DOHH2 (cell line): ENCODE data around the gene HMX1.

Source experiments
- H3F3A ChIP-seq: fragments of 200-600 bp; sonication (generic), shearing (Covaris generic); 2 replicates; pipeline ENCODE4 v1.6.0; 2016; ENCODE audit warnings: antibody characterized with exemption, mild to moderate bottlenecking; ENCODE audit not compliant: control insufficient read depth, insufficient read depth
- H3K27ac ChIP-seq: fragments of 200-600 bp; sonication (generic); 2 replicates; pipeline ENCODE4 v1.5.1; 2014; ENCODE audit warnings: low read depth, mild to moderate bottlenecking, low read length, moderate library complexity
- H3K27me3 ChIP-seq: fragments of 200-600 bp; sonication (generic); 2 replicates; pipeline ENCODE4 v1.6.1; 2014; ENCODE audit warnings: mild to moderate bottlenecking, low read length, mixed read lengths; ENCODE audit not compliant: control insufficient read depth
- H3K36me3 ChIP-seq: fragments of 200-600 bp; sonication (generic); 2 replicates; pipeline ENCODE4 v1.6.1; 2014; ENCODE audit warnings: mild to moderate bottlenecking, low read length, moderate library complexity, mixed read lengths; ENCODE audit not compliant: control insufficient read depth
- H3K4me1 ChIP-seq: fragments of 200-600 bp; sonication (generic); 2 replicates; pipeline ENCODE4 v1.6.1; 2014; ENCODE audit warnings: mild to moderate bottlenecking, low read length, mixed read lengths; ENCODE audit not compliant: control insufficient read depth
- H3K4me2 ChIP-seq: fragments of 200-600 bp; sonication (generic); 2 replicates; pipeline ENCODE4 v1.6.0; 2014; ENCODE audit warnings: mild to moderate bottlenecking, low read length, moderate library complexity
- H3K4me3 ChIP-seq: fragments of 200-600 bp; sonication (generic); 2 replicates; pipeline ENCODE4 v1.5.1; 2014; ENCODE audit warnings: mild to moderate bottlenecking, low read length, mixed read lengths
- H3K79me2 ChIP-seq: fragments of 200-600 bp; sonication (generic); 2 replicates; pipeline ENCODE4 v1.6.1; 2014; ENCODE audit warnings: mild to moderate bottlenecking, low read length, mixed read lengths; ENCODE audit not compliant: control insufficient read depth
- H3K9me2 ChIP-seq: fragments of 200-600 bp; sonication (generic); replicated peaks from 2 replicates; pipeline ENCODE4 v1.6.1; 2014; ENCODE audit warnings: mild to moderate bottlenecking, low read length, mixed read lengths; ENCODE audit not compliant: control insufficient read depth
- H3K9me3 ChIP-seq: fragments of 200-600 bp; sonication (generic); 2 replicates; pipeline ENCODE4 v1.6.1; 2014; ENCODE audit warnings: antibody characterized with exemption, low read length, mixed read lengths; ENCODE audit not compliant: control insufficient read depth, insufficient read depth
- H4K20me1 ChIP-seq: fragments of 200-600 bp; sonication (generic); 2 replicates; pipeline ENCODE4 v1.6.0; 2014; ENCODE audit warnings: low read depth, mild to moderate bottlenecking, antibody characterized with exemption, low read length, moderate library complexity; ENCODE audit not compliant: control insufficient read depth, insufficient read depth
- EZH2phosphoT487 ChIP-seq: fragments of 200-600 bp; sonication (generic); IDR thresholded peaks from 2 replicates; pipeline ENCODE4 v1.6.1; 2017; ENCODE audit warnings: borderline replicate concordance, mild to moderate bottlenecking, antibody characterized with exemption, low read length, moderate library complexity, mixed read lengths
- TF ChIP-seq, protein P1 (sequence below): fragments of 200-600 bp; sonication (generic); IDR thresholded peaks from one replicate; pipeline ENCODE4 v1.5.1; 2014; ENCODE audit warnings: antibody characterized with exemption, mild to moderate bottlenecking, low read depth, low read length; ENCODE audit not compliant: poor library complexity, severe bottlenecking

The HMX1 gene

DNA sequence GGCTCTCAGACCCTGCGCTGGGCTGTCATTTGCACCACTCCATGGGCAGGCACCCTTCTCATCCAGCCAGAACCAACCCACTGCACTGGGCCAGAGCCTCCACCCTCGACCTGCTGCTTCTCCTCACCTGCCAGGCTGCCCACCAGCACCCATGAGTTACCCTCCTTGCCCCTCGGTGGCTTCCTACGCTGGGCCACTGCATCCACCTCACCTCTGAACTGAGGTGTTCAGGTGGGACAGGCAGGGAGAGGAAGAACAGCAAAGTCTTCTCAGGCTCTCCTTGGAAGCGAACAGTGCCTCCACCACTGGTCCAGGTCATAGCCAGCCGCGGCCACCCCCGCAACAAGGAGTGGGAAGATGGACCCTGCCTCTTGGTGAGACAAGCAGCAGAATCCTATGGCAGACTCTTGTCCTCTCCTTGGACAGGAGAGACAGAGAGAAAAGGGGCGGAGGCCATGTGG is 32.4 kb upstream of the HMX1 start:
- H3K4me1 ChIP-seq, result no peaks in the 10 kb centered on the region
- no peaks in the 10 kb centered on the region for H3F3A ChIP-seq
- H4K20me1 ChIP-seq, result no peaks in the 10 kb centered on the region
- no peak overlapping the region for H3K27ac ChIP-seq
- H3K9me2 ChIP-seq, result no peaks in the 10 kb centered on the region
- H3K4me3 ChIP-seq, result no peak overlapping the region
- no peak overlapping the region for H3K4me2 ChIP-seq
- H3K27me3 ChIP-seq, result no peaks in the 10 kb centered on the region
- no peaks in the 10 kb centered on the region for H3K9me3 ChIP-seq
- TF ChIP-seq, protein P1, sequence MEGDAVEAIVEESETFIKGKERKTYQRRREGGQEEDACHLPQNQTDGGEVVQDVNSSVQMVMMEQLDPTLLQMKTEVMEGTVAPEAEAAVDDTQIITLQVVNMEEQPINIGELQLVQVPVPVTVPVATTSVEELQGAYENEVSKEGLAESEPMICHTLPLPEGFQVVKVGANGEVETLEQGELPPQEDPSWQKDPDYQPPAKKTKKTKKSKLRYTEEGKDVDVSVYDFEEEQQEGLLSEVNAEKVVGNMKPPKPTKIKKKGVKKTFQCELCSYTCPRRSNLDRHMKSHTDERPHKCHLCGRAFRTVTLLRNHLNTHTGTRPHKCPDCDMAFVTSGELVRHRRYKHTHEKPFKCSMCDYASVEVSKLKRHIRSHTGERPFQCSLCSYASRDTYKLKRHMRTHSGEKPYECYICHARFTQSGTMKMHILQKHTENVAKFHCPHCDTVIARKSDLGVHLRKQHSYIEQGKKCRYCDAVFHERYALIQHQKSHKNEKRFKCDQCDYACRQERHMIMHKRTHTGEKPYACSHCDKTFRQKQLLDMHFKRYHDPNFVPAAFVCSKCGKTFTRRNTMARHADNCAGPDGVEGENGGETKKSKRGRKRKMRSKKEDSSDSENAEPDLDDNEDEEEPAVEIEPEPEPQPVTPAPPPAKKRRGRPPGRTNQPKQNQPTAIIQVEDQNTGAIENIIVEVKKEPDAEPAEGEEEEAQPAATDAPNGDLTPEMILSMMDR, result no peak
- H3K79me2 ChIP-seq, result no peaks in the 10 kb centered on the region
- no peaks in the 10 kb centered on the region for H3K36me3 ChIP-seq

DNA sequence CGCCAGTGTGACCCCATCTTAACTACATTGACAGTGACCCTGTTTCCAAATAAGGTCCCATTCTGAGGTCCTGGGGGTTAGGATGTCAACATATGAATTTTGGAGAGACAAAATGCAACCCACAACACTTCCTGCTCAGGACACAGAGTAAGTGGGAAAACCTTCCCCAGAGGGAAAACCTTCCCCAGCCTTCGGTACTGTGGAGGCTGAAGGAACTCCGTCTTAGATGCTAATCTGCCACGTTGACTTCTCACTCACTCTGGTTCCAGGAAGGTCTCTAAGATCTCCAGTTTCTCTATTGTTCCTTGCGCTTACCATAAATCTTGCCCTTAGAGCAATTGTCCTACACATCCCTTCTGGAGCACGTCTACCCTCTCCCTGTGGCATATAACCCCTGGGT is 29.7 kb upstream of the HMX1 start:
- Histone ChIP-seq H3F3A (no peaks in the 10 kb centered on the region), H4K20me1 (no peaks in the 10 kb centered on the region), H3K27me3 (no peaks in the 10 kb centered on the region), H3K4me3 (no peak overlapping the region), H3K27ac (no peak overlapping the region), H3K4me2 (no peak overlapping the region), H3K9me3 (no peaks in the 10 kb centered on the region), H3K9me2 (no peaks in the 10 kb centered on the region), H3K36me3 (no peaks in the 10 kb centered on the region), H3K79me2 (no peaks in the 10 kb centered on the region), H3K4me1 (no peaks in the 10 kb centered on the region)
- TF ChIP-seq EZH2phosphoT487, result no peak
- TF ChIP-seq, protein P1, result no peak

GRCh38 chr4:8900588-8900987 is 28.9 kb upstream of the HMX1 start:
- H3K27ac ChIP-seq, result no peak overlapping the region
- H3K4me3 ChIP-seq, result no peak overlapping the region
- H3K27me3 ChIP-seq, result no peaks in the 10 kb centered on the region
- H4K20me1 ChIP-seq, result no peaks in the 10 kb centered on the region
- no peaks in the 10 kb centered on the region for H3K79me2 ChIP-seq
- no peaks in the 10 kb centered on the region for H3F3A ChIP-seq
- H3K36me3 ChIP-seq, result no peaks in the 10 kb centered on the region
- no peak overlapping the region for H3K4me2 ChIP-seq
- H3K9me2 ChIP-seq, result no peaks in the 10 kb centered on the region
- no peak for TF ChIP-seq EZH2phosphoT487
- TF ChIP-seq, protein P1, result no peak
- H3K9me3 ChIP-seq, result no peaks in the 10 kb centered on the region
- no peaks in the 10 kb centered on the region for H3K4me1 ChIP-seq

DNA sequence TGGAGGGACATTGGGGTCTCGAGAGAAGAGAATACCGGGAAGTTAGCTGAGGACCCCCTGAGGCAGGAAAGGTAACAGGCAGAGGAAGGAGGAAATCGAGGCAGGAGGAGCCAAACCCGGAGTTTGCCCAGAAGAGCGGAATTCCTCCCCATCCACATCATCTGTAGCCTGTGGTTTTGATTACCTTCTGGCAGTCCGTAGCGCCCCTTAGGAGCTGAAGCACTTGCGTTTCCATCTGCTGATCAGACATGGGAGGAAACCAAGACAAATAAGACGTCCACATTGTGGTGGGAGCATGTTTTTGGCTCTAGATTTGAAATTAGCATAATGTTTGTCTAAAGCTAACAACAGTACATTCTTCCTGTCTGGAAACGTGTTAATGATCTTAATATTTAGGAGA is 26.8 kb upstream of the HMX1 start:
- Histone ChIP-seq H3F3A (no peaks in the 10 kb centered on the region), H3K4me2 (no peak overlapping the region), H3K79me2 (no peaks in the 10 kb centered on the region), H3K27me3 (no peaks in the 10 kb centered on the region), H3K27ac (no peak overlapping the region), H3K36me3 (no peaks in the 10 kb centered on the region), H3K4me3 (no peak overlapping the region), H3K4me1 (no peaks in the 10 kb centered on the region), H3K9me3 (no peaks in the 10 kb centered on the region), H3K9me2 (no peaks in the 10 kb centered on the region), H4K20me1 (no peaks in the 10 kb centered on the region)
- TF ChIP-seq, protein P1, result no peak
- TF ChIP-seq EZH2phosphoT487, result no peak
